NCI-H1436 (cell line): ENCODE measurements around the gene BCL11B.
"Not testable (repeated sequence)": the region's sequence is repeated elsewhere in the genome, so short reads cannot be mapped to it uniquely, and the experiment has no call there.

Source experiments
- DNase-seq: peaks from one replicate; lab custom pipeline; 2025; lab: John Stamatoyannopoulos, UW

The BCL11B gene

GRCh38 chr14:99199846-99200653, 71.9 kb downstream of the BCL11B start:
- DNase-seq = no peak

DNA sequence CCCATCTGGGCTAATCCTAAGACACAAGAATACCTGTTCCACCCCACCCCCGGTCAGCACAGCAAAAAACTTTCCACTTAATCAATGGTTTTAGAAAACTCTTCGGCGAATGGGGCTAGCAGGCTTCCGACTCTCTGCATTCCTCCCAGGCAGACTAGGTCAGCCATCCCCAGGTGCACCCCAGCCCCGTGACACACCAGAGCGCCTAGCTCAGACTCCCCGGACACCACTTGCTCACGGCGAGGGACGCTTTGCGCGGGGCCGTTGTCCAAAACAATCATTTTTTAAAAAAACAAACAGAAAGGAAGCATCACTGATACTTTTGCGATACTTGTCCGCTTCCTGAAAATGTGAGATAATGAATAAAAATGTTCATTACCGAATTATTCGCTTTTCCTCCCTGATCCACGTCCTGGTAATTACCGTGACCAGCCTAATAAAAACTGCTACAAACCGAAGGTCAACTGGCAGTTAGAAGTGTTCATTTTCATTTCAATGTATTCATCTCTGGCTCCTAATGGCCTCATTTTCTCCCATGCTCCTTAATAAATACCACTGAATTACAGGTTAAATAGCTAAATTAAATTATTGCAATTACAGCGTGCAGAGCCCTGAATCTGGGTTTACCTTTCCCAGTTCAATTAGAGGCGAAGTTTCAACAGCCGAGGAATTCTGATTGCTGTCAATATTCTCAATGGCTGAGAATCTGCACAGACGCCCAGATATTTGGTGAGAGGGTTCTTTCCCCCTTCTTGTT, 73.1 kb downstream of the BCL11B start:
- no peak for DNase-seq

DNA sequence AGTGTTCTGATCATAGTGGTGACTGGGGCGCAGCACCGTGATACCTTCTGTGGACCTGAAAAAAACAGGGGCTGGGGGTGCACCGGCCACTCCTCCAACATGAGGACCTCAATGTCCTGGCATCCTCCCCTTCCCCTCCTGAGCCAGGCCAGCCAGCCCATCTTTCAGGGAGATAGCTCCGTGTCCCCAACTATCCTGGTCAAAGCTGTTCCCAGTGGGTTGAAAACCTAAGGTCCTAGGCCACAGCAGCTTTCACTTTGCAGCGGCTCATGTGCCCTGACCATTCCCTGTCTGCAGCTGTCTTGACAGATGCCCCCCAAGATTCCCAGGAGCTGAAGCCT, 75.7 kb downstream of the BCL11B start:
- no peak for DNase-seq

DNA sequence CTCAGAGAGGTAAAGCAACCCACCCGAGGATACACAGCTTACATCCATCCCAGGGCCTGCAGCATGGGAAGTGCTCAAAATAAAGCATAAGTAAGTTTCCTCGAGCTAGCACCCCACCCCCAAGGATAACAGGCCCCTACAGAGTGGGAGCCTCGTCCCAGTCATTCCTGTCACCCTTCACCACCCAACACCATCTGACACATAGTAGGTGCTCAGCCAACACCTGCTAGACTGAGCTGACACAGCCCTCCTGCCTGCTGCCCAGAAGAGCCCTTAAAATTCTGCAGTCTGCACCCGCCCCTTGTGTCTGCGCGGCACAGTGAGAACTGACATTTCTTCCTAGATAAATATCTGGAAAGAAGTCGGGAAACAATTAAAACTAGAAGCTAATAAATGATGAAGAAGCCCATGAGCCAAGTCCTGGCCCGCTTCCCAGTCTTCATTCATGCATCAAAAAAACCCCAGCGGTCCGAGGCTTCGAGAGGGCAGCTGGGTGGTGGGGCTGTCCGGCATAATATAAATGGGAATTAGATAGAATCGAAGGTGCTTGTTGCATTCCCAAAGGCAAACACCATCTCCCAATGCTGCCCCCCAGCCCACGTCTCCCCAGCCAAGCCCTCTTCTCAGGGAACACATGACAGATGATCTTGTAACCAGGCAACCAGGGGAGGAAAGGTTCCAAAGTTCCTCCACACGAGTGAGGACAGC, 76.2 kb downstream of the BCL11B start:
- DNase-seq = no peak

- DNase-seq = no peak
Observed at GRCh38 chr14:99194736-99195135, 77.3 kb downstream of the BCL11B start.

DNA sequence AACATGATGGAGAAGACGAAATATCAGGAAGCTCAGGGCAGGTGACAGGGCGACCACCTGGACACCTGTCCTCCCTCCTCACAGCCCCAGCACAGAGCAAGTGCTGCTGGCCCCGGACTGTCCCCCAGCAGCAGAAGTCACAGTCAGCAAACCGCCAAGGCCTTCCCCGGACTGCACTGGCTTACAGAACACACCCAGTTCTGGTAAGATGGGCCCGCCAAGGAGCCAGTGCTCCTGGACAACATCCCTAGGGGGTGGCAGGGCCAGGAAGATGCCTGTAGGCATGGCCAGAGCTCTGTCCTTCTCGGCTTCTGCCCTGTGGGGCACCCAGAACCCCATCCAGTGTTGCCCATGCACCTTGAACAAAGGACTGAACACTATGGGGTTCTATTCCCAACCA, 77.9 kb downstream of the BCL11B start:
- DNase-seq = no peak

DNA sequence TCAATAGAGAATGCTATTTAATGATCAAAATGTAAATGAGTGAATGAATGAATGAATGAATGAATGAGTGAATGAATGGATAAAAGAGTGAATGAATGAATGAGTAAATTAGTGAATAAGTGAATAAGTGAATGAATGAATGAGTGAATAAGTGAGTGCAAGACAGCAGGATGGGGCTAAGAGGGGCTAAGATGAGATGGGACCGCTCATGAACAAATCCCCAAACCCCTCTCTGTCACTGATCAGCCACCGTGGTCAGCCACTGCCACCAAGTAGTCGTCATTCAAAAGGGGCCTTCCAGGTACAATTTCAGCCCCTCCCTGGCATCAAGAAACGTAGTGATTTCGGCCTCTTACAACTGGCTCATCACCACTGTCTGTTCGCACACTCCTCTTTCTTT, 79.2 kb downstream of the BCL11B start:
- DNase-seq = no peak

DNA sequence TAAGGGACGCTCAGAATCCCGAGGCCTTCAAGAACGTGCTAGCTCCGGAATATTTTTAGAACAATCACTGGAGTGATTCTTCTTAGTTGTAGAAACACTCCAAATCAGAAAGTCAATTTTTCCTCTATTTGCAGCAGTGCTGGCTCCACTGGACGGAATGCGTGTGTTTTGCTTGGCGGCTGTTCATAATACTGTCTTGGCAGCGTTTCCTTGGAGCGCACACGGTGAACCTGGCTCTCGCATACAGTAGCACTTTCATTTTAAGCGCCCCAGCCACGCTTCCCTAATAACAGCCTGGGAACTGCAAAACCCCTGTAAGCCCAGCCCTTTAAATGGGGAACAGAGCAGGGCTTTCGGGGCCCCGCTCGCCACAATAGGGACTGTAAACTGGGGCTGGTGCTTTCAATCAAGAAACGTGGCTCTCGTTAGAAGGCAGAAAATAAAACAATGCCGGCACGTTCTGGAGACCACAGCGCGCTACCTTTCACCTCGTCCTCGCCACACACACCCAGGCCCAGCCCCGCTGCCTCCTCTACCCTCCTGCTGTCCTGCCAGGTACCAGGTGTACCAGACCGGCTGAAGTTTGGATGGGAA, 79.9 kb downstream of the BCL11B start:
- peak; percentile 12 for DNase-seq

- DNase-seq = no peak
Observed at GRCh38 chr14:99191395-99192027, 80.5 kb downstream of the BCL11B start.

DNA sequence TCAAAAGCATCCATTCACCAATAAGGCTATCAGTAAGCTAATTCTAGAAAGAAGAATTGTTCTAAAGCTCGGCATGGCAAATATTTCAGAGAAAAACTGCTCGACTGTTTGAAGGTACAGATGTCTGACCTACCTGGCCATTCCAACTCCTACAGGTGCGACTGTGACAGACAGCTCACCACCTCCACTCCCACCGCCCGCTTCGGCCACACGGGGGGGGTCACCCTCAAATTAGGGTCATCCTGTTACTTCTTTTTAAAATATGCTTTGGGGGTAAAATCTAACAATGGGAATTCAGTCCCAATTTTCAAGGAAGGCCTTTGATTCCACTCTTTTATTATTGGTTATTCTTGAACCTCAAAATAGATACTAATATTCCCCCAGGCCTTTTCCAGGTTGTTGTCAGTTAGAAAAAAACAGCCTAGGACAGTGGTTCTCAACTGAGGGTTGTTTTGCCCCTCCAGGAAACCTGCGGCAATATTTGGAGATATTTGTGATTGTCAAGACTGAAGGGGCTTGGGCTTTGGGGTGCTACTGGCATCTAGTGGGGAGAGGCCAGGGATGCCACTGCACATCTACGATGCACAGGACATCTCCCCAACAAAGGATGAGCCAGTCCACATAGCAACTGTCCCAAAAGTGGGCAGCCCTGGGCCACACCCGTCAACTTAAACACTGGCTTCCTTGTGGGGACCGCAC, 81.2 kb downstream of the BCL11B start:
- no peak for DNase-seq

GRCh38 chr14:99189201-99189801, 82.7 kb downstream of the BCL11B start:
- peak; percentile 32 for DNase-seq

DNA sequence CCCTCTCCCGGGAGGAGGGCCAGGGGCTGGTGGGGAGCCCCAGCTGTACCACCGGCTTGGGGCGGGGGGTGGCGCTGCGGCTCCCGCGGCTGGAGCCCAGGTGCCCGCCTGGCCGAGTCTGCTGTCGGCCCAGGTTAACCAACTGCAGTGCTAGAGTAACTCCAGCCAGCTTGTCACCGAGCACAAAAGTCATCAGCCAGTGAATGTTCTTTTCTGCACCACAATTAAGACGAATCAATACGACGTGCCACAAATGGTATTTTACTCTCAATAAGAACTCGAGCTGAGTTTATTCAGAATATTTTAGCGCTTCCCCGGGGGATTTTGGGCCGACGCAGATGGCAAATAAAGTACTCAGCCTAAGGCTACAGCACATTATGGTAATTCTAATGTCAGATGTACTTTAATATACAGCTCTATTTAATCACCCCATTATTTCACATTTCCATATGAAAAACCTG, 83.2 kb downstream of the BCL11B start:
- DNase-seq = peak; percentile 85

GRCh38 chr14:99187858-99188257, 84.1 kb downstream of the BCL11B start:
- DNase-seq = peak; percentile 40

- no peak for DNase-seq
Observed at GRCh38 chr14:99186956-99187690, 84.9 kb downstream of the BCL11B start.

DNA sequence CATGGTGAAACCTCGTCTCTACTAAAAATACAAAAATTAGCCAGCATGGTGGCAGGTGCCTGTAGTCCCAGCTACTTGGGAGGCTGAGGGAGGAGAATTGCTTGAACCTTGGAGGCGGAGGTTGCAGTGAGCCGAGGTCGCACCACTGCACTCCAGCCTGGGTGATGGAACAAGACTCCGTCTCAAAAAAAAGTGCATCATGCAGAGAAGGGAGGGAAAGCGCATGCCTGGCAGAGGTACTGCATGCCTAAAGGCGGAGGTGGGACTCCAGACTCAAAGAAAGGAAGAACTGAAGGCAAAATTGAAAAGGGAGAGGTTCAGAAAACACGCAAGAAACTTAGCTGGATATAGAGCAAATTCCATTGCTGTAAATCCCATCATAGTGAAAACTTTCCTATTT, 85.7 kb downstream of the BCL11B start:
- DNase-seq = not testable (repeated sequence)

DNA sequence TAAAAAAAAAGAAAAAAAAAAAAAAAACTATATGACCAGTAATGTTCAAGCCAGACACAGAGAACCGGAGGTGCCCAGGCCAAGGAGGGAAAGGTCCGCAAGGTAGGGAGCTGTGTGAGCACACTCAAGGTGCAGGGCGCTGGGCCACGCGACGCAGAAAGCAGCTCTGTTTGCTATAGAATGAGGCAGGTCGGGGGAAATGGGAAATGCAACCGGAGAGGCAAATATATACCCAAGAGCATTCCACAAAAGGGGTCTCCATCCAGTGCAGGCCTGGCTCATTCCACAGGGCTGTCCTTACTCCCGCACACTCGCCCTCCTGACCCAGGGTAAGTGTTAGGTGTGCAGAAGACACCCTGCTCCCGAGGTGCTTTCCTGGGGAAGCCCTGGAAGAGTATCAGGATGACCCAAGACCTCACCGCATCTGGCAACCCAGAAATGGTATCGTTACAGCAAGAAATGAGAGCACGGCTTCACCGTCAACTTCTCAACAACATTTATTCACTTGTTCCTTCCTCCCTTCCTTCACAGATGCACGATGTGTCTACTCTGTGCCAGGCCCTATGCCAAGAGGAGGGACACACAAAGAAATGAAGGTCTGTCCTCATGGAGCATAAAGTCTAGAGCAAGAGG, 86.4 kb downstream of the BCL11B start:
- no peak for DNase-seq

DNA sequence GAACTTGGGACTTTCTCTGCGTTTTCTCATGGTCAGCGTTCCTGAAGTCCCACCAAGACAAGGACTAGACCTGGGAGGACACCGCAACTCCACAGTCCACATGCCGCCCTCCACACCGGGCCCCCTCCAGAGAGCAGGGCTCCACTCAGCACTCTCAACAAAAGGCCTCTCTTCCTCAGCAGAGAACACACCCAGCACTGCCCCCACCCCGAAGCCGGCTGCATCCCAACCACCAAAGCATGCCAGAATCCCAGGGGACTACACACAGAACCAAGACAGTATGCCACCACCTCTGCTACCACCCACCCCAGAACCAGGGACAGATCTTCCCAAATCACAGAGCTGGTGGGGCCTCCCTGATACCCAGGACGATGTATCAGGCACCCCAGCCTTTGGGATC, 88.3 kb downstream of the BCL11B start:
- DNase-seq = no peak

GRCh38 chr14:99183311-99183710, 88.7 kb downstream of the BCL11B start:
- no peak for DNase-seq

GRCh38 chr14:99182548-99183250, 89.3 kb downstream of the BCL11B start:
- no peak for DNase-seq
